ENCODE data around the gene C3. TPM values are rescaled to one million over a fixed set of nuclear protein-coding genes. Genes with fewer than 3 reads are reported as not detected.

C3 gene
- total RNA-seq, 1 experiment from 2014 or later = 7.0 TPM

DNA sequence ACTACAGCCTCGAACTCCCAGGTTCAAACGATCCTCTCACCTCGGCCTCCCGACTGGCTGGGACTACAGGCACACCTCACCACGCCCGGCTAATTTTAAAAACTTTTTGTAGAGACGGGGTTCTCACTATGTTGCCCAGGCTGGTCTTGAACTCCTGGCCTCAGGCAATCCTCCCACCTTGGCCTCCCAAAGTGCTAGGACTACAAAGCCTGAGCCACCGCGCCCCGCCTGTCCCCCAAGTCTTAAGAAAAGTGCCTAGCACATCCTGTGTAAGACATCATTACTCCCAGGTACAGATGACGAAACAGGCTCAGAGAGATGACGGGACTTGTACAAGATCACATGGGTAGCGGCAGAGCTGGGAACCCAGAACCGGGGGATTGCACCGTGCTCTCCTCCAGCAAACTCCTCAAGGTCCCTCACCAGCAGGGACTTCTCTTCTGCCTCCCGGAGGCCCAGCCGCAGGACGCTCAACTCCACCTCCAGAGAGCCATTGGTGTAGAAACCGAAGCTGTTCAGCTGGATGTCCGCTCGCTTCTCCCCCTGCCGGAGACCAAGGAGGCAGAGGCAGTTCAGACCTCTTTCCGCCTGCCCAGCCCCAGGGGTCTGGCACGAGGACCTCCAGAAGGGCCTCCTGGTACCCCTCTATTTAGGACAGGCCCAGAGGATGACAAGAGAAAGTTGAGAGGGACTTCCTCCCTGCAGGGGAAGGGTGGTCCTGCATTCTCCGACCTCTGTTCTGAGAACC is 15.9 kb upstream of the C3 start (continued):
- TF ChIP-seq REST (IDR thresholded peaks at IDR 0.05; ENCODE audit: low read depth) = no peak

DNA sequence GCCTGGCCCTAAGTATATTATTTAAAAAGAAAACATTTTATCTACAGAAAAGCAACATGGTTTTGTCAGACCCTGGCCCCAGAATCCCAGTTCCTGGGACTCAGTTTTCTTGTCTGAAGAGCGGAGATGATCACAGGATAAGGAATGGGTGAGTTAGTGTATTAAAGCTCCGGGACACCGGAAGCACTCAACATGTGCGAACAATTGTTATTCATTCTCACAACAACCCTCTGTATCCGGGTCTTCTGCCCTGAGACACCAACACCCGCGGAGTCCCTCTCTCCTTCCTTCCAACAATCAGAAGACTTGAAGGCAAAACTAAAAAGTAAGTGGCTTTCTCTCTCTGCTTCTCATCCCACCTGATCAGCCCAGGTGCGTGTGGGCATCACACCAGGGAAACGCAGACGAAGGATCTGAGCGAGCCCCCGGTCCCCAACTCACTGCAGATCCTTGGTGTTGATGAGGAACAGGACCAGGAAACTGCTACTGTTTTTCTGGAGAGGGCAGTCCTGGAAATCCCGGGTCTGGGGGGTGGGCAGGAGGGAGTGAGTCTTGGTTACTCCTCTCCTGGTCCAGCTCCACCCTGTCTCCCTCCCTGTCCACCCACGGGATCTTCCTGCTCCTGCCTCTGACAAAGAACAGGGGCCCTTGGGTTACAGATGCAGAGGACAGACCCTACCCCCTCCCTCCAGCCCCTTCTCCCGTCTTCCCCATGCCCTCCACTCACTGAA is 14.9 kb upstream of the C3 start:
- Histone ChIP-seq H3K9ac (ENCODE audit: low read length) (peak overlapping the region; percentile 86), H3K4me3 (replicated peaks in 1 of 2; ENCODE audit: low read depth in 1 of 2, low read length in 2 of 2) (peak overlapping the region; percentile 99), H3K4me1 (ENCODE audit: control insufficient read depth in 1 of 2, insufficient read depth in 2 of 2, low read length in 2 of 2) (peaks cover 23 to 35% of the 10 kb centered on the region in 2 experiments), H3K9me3 (ENCODE audit: control insufficient read depth in 1 of 2, insufficient read depth in 1 of 2, low read depth in 1 of 2, low read length in 2 of 2) (no peaks in the 10 kb centered on the region), H3K9me2 (ENCODE audit: insufficient read depth) (no peaks in the 10 kb centered on the region), H2AFZ (ENCODE audit: low read depth, low read length, poor library complexity, severe bottlenecking) (no peak overlapping the region), H3K79me2 (ENCODE audit: insufficient read depth, low read length) (peaks cover 24% of the 10 kb centered on the region), H4K20me1 (ENCODE audit: insufficient read depth) (no peaks in the 10 kb centered on the region), H3K27ac (ENCODE audit: low read depth, low read length) (peak overlapping the region; percentile 87), H3K36me3 (ENCODE audit: control insufficient read depth in 1 of 2, insufficient read depth in 2 of 2, low read length in 2 of 2) (no peaks in the 10 kb centered on the region; a peak in 2 of 4 replicates), H3K4me2 (ENCODE audit: low read length) (peak overlapping the region; percentile 95), H3K27me3 (ENCODE audit: insufficient read depth, low read length) (no peaks in the 10 kb centered on the region)
- RAD21 ChIA-PET (ENCODE audit: low non-redundant PET in 1 of 2, low total read pairs in 2 of 2, uncharacterized antibody in 2 of 2, unreplicated experiment in 2 of 2) = no interaction called here
- ATAC-seq (no peak), DNase-seq (ENCODE audit: low read depth, low spot score) (no peak)
- POLR2A ChIA-PET = no interaction called here
- intact Hi-C loops (cut with micrococcal nuclease) = loop anchor here (5.0 kb wide), 1 partner anchor 363 kb away; the partner anchor contains the start of gene ALKBH7
- no TSS peak for BruUV-seq (replicated peaks)
- CTCF ChIA-PET = interaction anchor here (1.1 to 3.9 kb wide), 2 partner anchors 54 to 127 kb away, joined by 3 to 91 read pairs; no protein-coding TSS in a partner anchor
- no peak for TF ChIP-seq CEBPB (IDR thresholded peaks at IDR 0.05; ENCODE audit: low read depth)
